RWPE1 (cell line): ENCODE results near the gene ACTR10.

ENCODE experiments used
- CTCF ChIA-PET: fragments of 350-600 bp; sonication (Branson Sonifier 250); formaldehyde crosslinking; extraction: SDS; loops from one replicate; lab custom pipeline; 2021; lab: Yijun Ruan, JAX
- POLR2A ChIA-PET: fragments of 400-600 bp; formaldehyde crosslinking; extraction: SDS; loops from one replicate; lab custom pipeline; 2020; ENCODE audit warnings: antibody characterized with exemption; ENCODE audit not compliant: low non-redundant PET; lab: Yijun Ruan, JAX
- DNase-seq: peaks from one replicate; pipeline ENCODE4 v3.0.0; 2012; ENCODE audit warnings: low spot score
- H3K27ac ChIP-seq: fragments of 450-650 bp; 2 replicates; pipeline ENCODE4 v1.5.1; 2017
- CTCF ChIP-seq: fragments of 450-650 bp; conservative IDR thresholded peaks from 2 replicates; pipeline ENCODE4 v1.5.1; 2017; ENCODE audit warnings: low read depth, mild to moderate bottlenecking

ACTR10 gene

GRCh38 chr14:58278177-58278576 lies 78.2 kb downstream of the ACTR10 start:
- no peak for DNase-seq
- TF ChIP-seq CTCF = no peak
- H3K27ac ChIP-seq = no peak overlapping the region
- POLR2A ChIA-PET = no interaction called here
- CTCF ChIA-PET = no interaction called here

GRCh38 chr14:58280954-58281787 lies 81.2 kb downstream of the ACTR10 start:
- peak; percentile 84 for DNase-seq
- CTCF ChIA-PET = no interaction called here
- no peak overlapping the region for H3K27ac ChIP-seq
- no peak for TF ChIP-seq CTCF
- POLR2A ChIA-PET = interaction anchor here (0.5 kb wide), 1 partner anchor 97 kb away, joined by 3 read pairs; no protein-coding TSS in a partner anchor

- DNase-seq = no peak
- POLR2A ChIA-PET = interaction anchor here (0.5 kb wide), 1 partner anchor 97 kb away, joined by 3 read pairs; no protein-coding TSS in a partner anchor
- CTCF ChIA-PET = no interaction called here
- no peak for TF ChIP-seq CTCF
- peak overlapping the region; percentile 64 for H3K27ac ChIP-seq
Measured at GRCh38 chr14:58281969-58282368, 82.0 kb downstream of the ACTR10 start.

GRCh38 chr14:58282925-58283593 lies 83.1 kb downstream of the ACTR10 start:
- CTCF ChIA-PET = no interaction called here

GRCh38 chr14:58283730-58284129 lies 83.8 kb downstream of the ACTR10 start:
- TF ChIP-seq CTCF = no peak

More at GRCh38 chr14:58282925-58283593, 83.1 kb downstream of the ACTR10 start:
- POLR2A ChIA-PET = no interaction called here
- DNase-seq = no peak
- H3K27ac ChIP-seq = no peak overlapping the region
- TF ChIP-seq CTCF = no peak

GRCh38 chr14:58285132-58285531 lies 85.2 kb downstream of the ACTR10 start:
- H3K27ac ChIP-seq = no peak overlapping the region
- ChIA-PET POLR2A (no interaction called here), CTCF (no interaction called here)
- TF ChIP-seq CTCF = no peak
- no peak for DNase-seq

More at GRCh38 chr14:58283730-58284129, 83.8 kb downstream of the ACTR10 start:
- ChIA-PET POLR2A (no interaction called here), CTCF (interaction anchor here (0.6 kb wide), 1 partner anchor 124 kb away, joined by 4 read pairs; no protein-coding TSS in a partner anchor)
- H3K27ac ChIP-seq = no peak overlapping the region
- DNase-seq = no peak
